GM23338 (cell line): ENCODE data around the gene BCAS1. TPM values are rescaled to one million over a fixed set of nuclear protein-coding genes. Genes with fewer than 3 reads are reported as not detected.
A peak's percentile ranks its signal among the peaks of the same experiment; 100 is the strongest.

Source experiments
- ATAC-seq: fragments of 200-7000 bp; cut with Tn5 transposase; 3 replicates; pipeline ENCODE4 v1.9.1; 2020
- DNase-seq: peaks from one replicate; pipeline ENCODE4 v3.0.0-alpha.2; 2015; ENCODE audit warnings: low spot score
- H2AFZ ChIP-seq: fragments of 200-600 bp; sonication (generic); 2 replicates; pipeline ENCODE4 v1.8.0; 2016; ENCODE audit warnings: antibody characterized with exemption, mild to moderate bottlenecking, moderate library complexity
- H3F3A ChIP-seq: fragments of 200-600 bp; sonication (generic); replicated peaks from 2 replicates; pipeline ENCODE4 v1.8.0; 2017; ENCODE audit warnings: antibody characterized with exemption, mixed run types, low read depth
- H3K27ac ChIP-seq: fragments of 200-600 bp; sonication (generic); 2 replicates; pipeline ENCODE4 v1.6.1; 2016; ENCODE audit warnings: low read depth
- H3K27me3 ChIP-seq: fragments of 200-600 bp; sonication (generic); 2 replicates; pipeline ENCODE4 v1.8.0; 2016; ENCODE audit warnings: mild to moderate bottlenecking, mixed run types, moderate library complexity; ENCODE audit not compliant: insufficient read depth
- H3K36me3 ChIP-seq: fragments of 200-600 bp; sonication (generic); 2 replicates; pipeline ENCODE4 v1.8.0; 2016; ENCODE audit warnings: mild to moderate bottlenecking; ENCODE audit not compliant: insufficient read depth
- H3K4me1 ChIP-seq: fragments of 200-600 bp; sonication (generic); 2 replicates; pipeline ENCODE4 v1.8.0; 2016; ENCODE audit warnings: mild to moderate bottlenecking, moderate library complexity; ENCODE audit not compliant: insufficient read depth
- H3K4me2 ChIP-seq: fragments of 200-600 bp; sonication (generic); 2 replicates; pipeline ENCODE4 v1.7.1; 2017; ENCODE audit warnings: mixed run types
- H3K4me3 ChIP-seq: fragments of 200-600 bp; sonication (generic); 2 replicates; pipeline ENCODE4 v1.6.1; 2016; ENCODE audit warnings: mixed run types
- H3K79me2 ChIP-seq: fragments of 200-600 bp; sonication (generic); replicated peaks from 2 replicates; pipeline ENCODE4 v1.8.0; 2017; ENCODE audit warnings: mild to moderate bottlenecking; ENCODE audit not compliant: insufficient read depth
- H3K9me2 ChIP-seq: fragments of 200-600 bp; sonication (generic); 2 replicates; pipeline ENCODE4 v1.8.0; 2017; ENCODE audit not compliant: insufficient read depth
- H4K20me1 ChIP-seq: fragments of 200-600 bp; sonication (generic); replicated peaks from 2 replicates; pipeline ENCODE4 v1.8.0; 2017; ENCODE audit warnings: mild to moderate bottlenecking; ENCODE audit not compliant: insufficient read depth
- H3K27ac Mint-ChIP-seq: 2 replicates; pipeline ENCODE4 v1.8.0; 2020; ENCODE audit warnings: inconsistent platforms, mild to moderate bottlenecking, moderate library complexity, mixed read lengths
- H3K27me3 Mint-ChIP-seq: 3 replicates; pipeline ENCODE4 v1.8.0; 2022; ENCODE audit warnings: low read depth, mild to moderate bottlenecking, moderate library complexity, mixed read lengths, inconsistent platforms; ENCODE audit not compliant: insufficient read depth, poor library complexity
- H3K36me3 Mint-ChIP-seq: 3 replicates; pipeline ENCODE4 v1.8.0; 2021; ENCODE audit warnings: low read depth, mild to moderate bottlenecking, inconsistent platforms, moderate library complexity, mixed read lengths
- H3K4me1 Mint-ChIP-seq: 3 replicates; pipeline ENCODE4 v1.8.0; 2020; ENCODE audit warnings: mild to moderate bottlenecking, inconsistent platforms, mixed read lengths
- H3K4me3 Mint-ChIP-seq: 3 replicates; pipeline ENCODE4 v1.8.0; 2021; ENCODE audit warnings: moderate library complexity, mild to moderate bottlenecking, inconsistent platforms, mixed read lengths
- H3K9me3 Mint-ChIP-seq: 3 replicates; pipeline ENCODE4 v1.8.0; 2020; ENCODE audit warnings: moderate library complexity, mild to moderate bottlenecking, inconsistent platforms, mixed read lengths
- CREB1 ChIP-seq: fragments of 250-450 bp; sonication (Bioruptor Pico); IDR thresholded peaks from 2 replicates; pipeline ENCODE4 v1.5.0; 2020; ENCODE audit warnings: low read depth, mild to moderate bottlenecking, moderate library complexity
- CTCF ChIP-seq, 2 experiments: fragments of 200-600 bp in 1 of 2; sonication (generic) in 1 of 2; conservative IDR thresholded peaks; 2 replicates each; pipeline versions ENCODE4 v1.5.1 to v1.6.1; 2016 to 2017; ENCODE audit warnings: antibody characterized with exemption in 2 of 2, low read depth in 2 of 2, mild to moderate bottlenecking in 2 of 2, moderate library complexity in 1 of 2
- EZH2 ChIP-seq: fragments of 200-600 bp; sonication (generic); IDR thresholded peaks from one replicate; pipeline ENCODE4 v1.8.0; 2017; ENCODE audit warnings: antibody characterized with exemption, mild to moderate bottlenecking, low read depth; ENCODE audit not compliant: unreplicated experiment
- EZH2phosphoT487 ChIP-seq: fragments of 200-600 bp; sonication (generic); IDR thresholded peaks from one replicate; pipeline ENCODE4 v1.8.1; 2018; ENCODE audit warnings: antibody characterized with exemption; ENCODE audit not compliant: unreplicated experiment
- JUNB ChIP-seq: IDR thresholded peaks from one replicate; pipeline ENCODE4 v1.6.1; 2016; ENCODE audit warnings: antibody characterized with exemption; ENCODE audit not compliant: unreplicated experiment
- NANOG ChIP-seq: IDR thresholded peaks from 2 replicates; pipeline ENCODE4 v1.6.1; 2016; ENCODE audit warnings: antibody characterized with exemption, borderline replicate concordance
- POLR2AphosphoS5 ChIP-seq: IDR thresholded peaks from 2 replicates; pipeline ENCODE4 v1.6.1; 2016; ENCODE audit warnings: antibody characterized with exemption, low read depth
- REST ChIP-seq: IDR thresholded peaks from one replicate; pipeline ENCODE4 v1.6.1; 2018; ENCODE audit warnings: antibody characterized with exemption; ENCODE audit not compliant: unreplicated experiment
- STAT1 ChIP-seq: IDR thresholded peaks from one replicate; pipeline ENCODE4 v1.6.1; 2016; ENCODE audit warnings: antibody characterized with exemption; ENCODE audit not compliant: unreplicated experiment
- ZNF114 ChIP-seq: fragments of 250-450 bp; sonication (Bioruptor Pico); IDR thresholded peaks from 2 replicates; pipeline ENCODE4 v1.5.0; 2020; ENCODE audit warnings: mild to moderate bottlenecking, moderate library complexity
- ZNF331 ChIP-seq: fragments of 250-450 bp; sonication (Bioruptor Pico); IDR thresholded peaks from 2 replicates; pipeline ENCODE4 v1.5.0; 2020; ENCODE audit warnings: low read depth, mild to moderate bottlenecking, moderate library complexity
- ZNF462 ChIP-seq: fragments of 250-450 bp; sonication (Bioruptor Pico); IDR thresholded peaks from 2 replicates; pipeline ENCODE4 v1.5.0; 2020; ENCODE audit warnings: mild to moderate bottlenecking, moderate library complexity
- polyA plus RNA-seq: library from polyadenylated mRNA; unstranded; fragments of >200 nt; fragmentation: Nextera tagmentation; extraction: Ambion mirVana; gene quantifications from 2 replicates; pipeline ENCODE4 v1.2.1, GENCODE V29; 2016
- total RNA-seq: library from RNA; depleted of rRNA; stranded (reverse); fragments of >200 nt; shearing (Covaris generic); gene quantifications from 2 replicates; pipeline ENCODE4 v1.2.3, GENCODE V29; 2014

BCAS1 gene
- total and polyA plus RNA-seq, 2 experiments from 2014 or later = 0.17 to 0.19 TPM

- no peaks in the 10 kb centered on the region for H4K20me1 ChIP-seq
- H2AFZ ChIP-seq = peak overlapping the region; percentile 38; the same call in 1 of the 2 replicates
- no peaks in the 10 kb centered on the region for H3K27me3 Mint-ChIP-seq
- H3K27me3 ChIP-seq = no peaks in the 10 kb centered on the region
- no peaks in the 10 kb centered on the region for H3K4me1 Mint-ChIP-seq
- no peak overlapping the region for H3K4me3 ChIP-seq
- H3K36me3 Mint-ChIP-seq = no peaks in the 10 kb centered on the region
- no peak overlapping the region for H3K4me2 ChIP-seq
- 0 out of 2 replicates have a peak, but pooled peaks cover 4% of the 10 kb centered on the region for H3K9me2 ChIP-seq
- H3K36me3 ChIP-seq = no peaks in the 10 kb centered on the region
- H3K4me3 Mint-ChIP-seq = no peak overlapping the region
- TF ChIP-seq EZH2phosphoT487 = no peak
- TF ChIP-seq NANOG = no peak
- TF ChIP-seq EZH2 = no peak
- TF ChIP-seq JUNB = no peak
- no peak for TF ChIP-seq CTCF (conservative IDR thresholded peaks at IDR 0.05; ENCODE audit: low read depth in 2 of 2)
- no peak for TF ChIP-seq STAT1
- TF ChIP-seq ZNF114 (CRISPR knock-in tag) = no peak
- TF ChIP-seq REST = no peak
- TF ChIP-seq ZNF462 = no peak
- TF ChIP-seq POLR2AphosphoS5 = no peak
- no peak for TF ChIP-seq ZNF331
- TF ChIP-seq CREB1 (CRISPR knock-in tag) = no peak
- H3K4me1 ChIP-seq = no peaks in the 10 kb centered on the region
- no peak overlapping the region for H3K27ac ChIP-seq
- H3F3A ChIP-seq = no peaks in the 10 kb centered on the region
- DNase-seq (no peak), ATAC-seq (no peak)
- no peaks in the 10 kb centered on the region for H3K79me2 ChIP-seq
- H3K27ac Mint-ChIP-seq = no peak overlapping the region
- no peaks in the 10 kb centered on the region for H3K9me3 Mint-ChIP-seq
These were observed 20.1 kb upstream of the BCAS1 start for GRCh38 chr20:54090230-54091119.
